ENCODE data around the gene REPIN1. TPM values are rescaled to one million over a fixed set of nuclear protein-coding genes. Genes with fewer than 3 reads are reported as not detected.
A peak's percentile ranks its signal among the peaks of the same experiment; 100 is the strongest.

REPIN1 gene
- total and polyA plus RNA-seq, 4 donors, result 38.4 to 135 (median 62.0) TPM

DNA sequence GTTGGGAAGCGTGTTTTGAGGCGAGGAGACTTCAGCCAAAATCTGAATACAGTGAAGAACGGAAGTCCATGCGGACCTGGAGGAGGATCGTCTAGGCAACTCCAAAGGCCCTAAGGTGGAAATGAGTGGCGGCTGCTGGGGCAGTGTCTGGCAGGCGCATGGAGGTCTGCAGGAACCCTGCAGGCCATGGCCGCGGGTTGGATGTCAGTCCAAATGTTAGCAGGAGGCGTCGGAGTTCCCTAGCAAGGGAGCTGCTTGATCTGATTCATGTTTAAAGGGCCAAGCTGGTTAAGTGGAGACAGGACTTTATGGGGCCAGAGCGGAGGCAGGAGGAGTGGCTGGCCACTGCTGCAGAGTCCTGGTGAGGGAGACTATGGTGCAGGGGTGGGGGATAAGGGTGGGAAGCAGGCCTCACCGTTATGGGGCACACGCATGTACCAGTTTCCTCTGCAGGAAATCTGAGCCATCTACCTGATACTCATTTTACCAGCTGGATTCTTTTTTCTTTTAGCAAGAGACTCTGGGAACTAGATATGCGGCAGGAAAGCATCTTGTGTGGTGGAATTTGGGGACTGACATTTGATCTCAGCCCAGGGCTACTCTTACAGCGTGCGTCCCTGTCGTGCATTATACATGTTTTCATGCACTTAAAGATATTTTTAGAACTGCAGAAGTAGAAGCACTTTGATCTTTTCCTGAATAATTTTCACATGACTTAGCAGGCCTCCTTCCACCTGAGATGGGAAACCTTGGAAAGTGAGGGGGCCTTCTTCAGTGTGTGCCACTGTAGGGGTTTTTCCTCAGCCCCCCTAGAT, 6.6 kb upstream of the REPIN1 start:
- no peaks in the 10 kb centered on the region for H3K27me3 ChIP-seq (ENCODE audit: control insufficient read depth in 3 of 3, insufficient read depth in 3 of 3, low read length in 2 of 3)
- no peak overlapping the region for H3K4me3 ChIP-seq
- TF ChIP-seq, protein P1, sequence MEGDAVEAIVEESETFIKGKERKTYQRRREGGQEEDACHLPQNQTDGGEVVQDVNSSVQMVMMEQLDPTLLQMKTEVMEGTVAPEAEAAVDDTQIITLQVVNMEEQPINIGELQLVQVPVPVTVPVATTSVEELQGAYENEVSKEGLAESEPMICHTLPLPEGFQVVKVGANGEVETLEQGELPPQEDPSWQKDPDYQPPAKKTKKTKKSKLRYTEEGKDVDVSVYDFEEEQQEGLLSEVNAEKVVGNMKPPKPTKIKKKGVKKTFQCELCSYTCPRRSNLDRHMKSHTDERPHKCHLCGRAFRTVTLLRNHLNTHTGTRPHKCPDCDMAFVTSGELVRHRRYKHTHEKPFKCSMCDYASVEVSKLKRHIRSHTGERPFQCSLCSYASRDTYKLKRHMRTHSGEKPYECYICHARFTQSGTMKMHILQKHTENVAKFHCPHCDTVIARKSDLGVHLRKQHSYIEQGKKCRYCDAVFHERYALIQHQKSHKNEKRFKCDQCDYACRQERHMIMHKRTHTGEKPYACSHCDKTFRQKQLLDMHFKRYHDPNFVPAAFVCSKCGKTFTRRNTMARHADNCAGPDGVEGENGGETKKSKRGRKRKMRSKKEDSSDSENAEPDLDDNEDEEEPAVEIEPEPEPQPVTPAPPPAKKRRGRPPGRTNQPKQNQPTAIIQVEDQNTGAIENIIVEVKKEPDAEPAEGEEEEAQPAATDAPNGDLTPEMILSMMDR (IDR thresholded peaks at IDR 0.05; ENCODE audit: control extremely low read depth, extremely low read depth), result no peak
- no peaks in the 10 kb centered on the region for H3K36me3 ChIP-seq (ENCODE audit: control insufficient read depth in 4 of 4, insufficient read depth in 4 of 4, low read length in 4 of 4)
- no peak overlapping the region for H3K27ac ChIP-seq (ENCODE audit: low read depth in 1 of 2, low read length in 1 of 2)
- H3K4me1 ChIP-seq (ENCODE audit: control insufficient read depth in 5 of 5, insufficient read depth in 5 of 5, low read length in 5 of 5), result no peaks in the 10 kb centered on the region
- H3K9me3 ChIP-seq (ENCODE audit: control insufficient read depth in 4 of 4, insufficient read depth in 3 of 4, low read length in 3 of 4), result no peaks in the 10 kb centered on the region
- no peak for DNase-seq
- no peak for ATAC-seq (ENCODE audit: insufficient read depth, low FRiP score)
- H3K9ac ChIP-seq (ENCODE audit: insufficient read depth in 1 of 2, low read length in 2 of 2), result no peak overlapping the region
- 76 to 77% methylated on average over 18 of the region's 18 CpGs for WGBS, 2 donors

GRCh38 chr7:150363370-150363769, 5.3 kb upstream of the REPIN1 start:
- WGBS, 2 donors, result 67 to 83% methylated on average over 4 of the region's 4 CpGs

DNA sequence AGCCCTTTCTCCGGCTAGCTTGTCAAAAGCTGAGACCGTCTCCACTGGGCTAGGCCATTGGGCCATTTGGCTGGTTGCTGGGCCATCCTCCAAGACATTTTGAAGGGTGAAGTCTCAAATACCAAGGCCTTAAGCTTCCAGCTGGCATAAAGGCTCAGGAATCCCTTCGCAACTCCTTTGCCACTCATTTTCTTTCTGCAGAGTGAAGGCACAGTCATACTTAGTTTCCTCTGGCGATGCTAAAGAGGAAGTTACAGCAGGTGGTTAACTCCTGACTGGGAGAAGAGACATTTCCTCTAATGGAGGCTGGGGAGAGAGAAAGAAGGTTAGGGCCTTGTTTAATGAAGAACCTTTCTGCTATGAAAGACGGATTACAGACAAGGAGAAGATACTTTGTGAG, 4.8 kb upstream of the REPIN1 start:
- Histone ChIP-seq H3K27ac (ENCODE audit: low read depth in 1 of 2, low read length in 1 of 2) (peak overlapping the region in 1 of 2 donors; percentile 15), H3K27me3 (ENCODE audit: control insufficient read depth in 3 of 3, insufficient read depth in 3 of 3, low read length in 2 of 3) (no peaks in the 10 kb centered on the region), H3K9me3 (ENCODE audit: control insufficient read depth in 4 of 4, insufficient read depth in 3 of 4, low read length in 3 of 4) (no peaks in the 10 kb centered on the region), H3K36me3 (ENCODE audit: control insufficient read depth in 4 of 4, insufficient read depth in 4 of 4, low read length in 4 of 4) (no peaks in the 10 kb centered on the region), H3K9ac (ENCODE audit: insufficient read depth in 1 of 2, low read length in 2 of 2) (no peak overlapping the region), H3K4me1 (ENCODE audit: control insufficient read depth in 5 of 5, insufficient read depth in 5 of 5, low read length in 5 of 5) (peaks cover 0 to 6% (median 0%) of the 10 kb centered on the region in 5 donors), H3K4me3 (no peak overlapping the region)
- WGBS, 2 donors, result 23 to 70% methylated on average over 5 of the region's 5 CpGs
- DNase-seq, result no peak
- TF ChIP-seq, protein P1 (IDR thresholded peaks at IDR 0.05; ENCODE audit: control extremely low read depth, extremely low read depth), result no peak
- ATAC-seq (ENCODE audit: insufficient read depth, low FRiP score), result no peak

More at GRCh38 chr7:150363370-150363769, 5.3 kb upstream of the REPIN1 start:
- no peak overlapping the region for H3K9ac ChIP-seq (ENCODE audit: insufficient read depth in 1 of 2, low read length in 2 of 2)
- no peak overlapping the region for H3K4me3 ChIP-seq
- TF ChIP-seq, protein P1 (IDR thresholded peaks at IDR 0.05; ENCODE audit: control extremely low read depth, extremely low read depth), result no peak
- no peak for DNase-seq
- no peaks in the 10 kb centered on the region for H3K9me3 ChIP-seq (ENCODE audit: control insufficient read depth in 4 of 4, insufficient read depth in 3 of 4, low read length in 3 of 4)
- H3K27me3 ChIP-seq (ENCODE audit: control insufficient read depth in 3 of 3, insufficient read depth in 3 of 3, low read length in 2 of 3), result no peaks in the 10 kb centered on the region
- ATAC-seq (ENCODE audit: insufficient read depth, low FRiP score), result no peak
- H3K4me1 ChIP-seq (ENCODE audit: control insufficient read depth in 5 of 5, insufficient read depth in 5 of 5, low read length in 5 of 5), result peaks cover 0 to 6% (median 0%) of the 10 kb centered on the region in 5 donors
- no peaks in the 10 kb centered on the region for H3K36me3 ChIP-seq (ENCODE audit: control insufficient read depth in 4 of 4, insufficient read depth in 4 of 4, low read length in 4 of 4)
- no peak overlapping the region for H3K27ac ChIP-seq (ENCODE audit: low read depth in 1 of 2, low read length in 1 of 2)
